Testis (tissue), 2 donors: Measurements from ENCODE around the gene HOXD12.

Source experiments
- POLR2A ChIP-seq: fragments of 450-650 bp; IDR thresholded peaks from one replicate; pipeline ENCODE4 v1.6.1; 2017; ENCODE audit warnings: antibody characterized with exemption, mild to moderate bottlenecking, moderate library complexity
- TF ChIP-seq, protein P1 (sequence below), 3 experiments: fragments of 450-650 bp in 2 of 3; fragments of 200-600 bp in 1 of 3; sonication (generic) in 1 of 3; IDR thresholded peaks; one replicate each; pipeline ENCODE4 v1.5.1; 2016 to 2019; ENCODE audit warnings: antibody characterized with exemption in 3 of 3, mild to moderate bottlenecking in 2 of 3, moderate library complexity in 1 of 3

DNA sequence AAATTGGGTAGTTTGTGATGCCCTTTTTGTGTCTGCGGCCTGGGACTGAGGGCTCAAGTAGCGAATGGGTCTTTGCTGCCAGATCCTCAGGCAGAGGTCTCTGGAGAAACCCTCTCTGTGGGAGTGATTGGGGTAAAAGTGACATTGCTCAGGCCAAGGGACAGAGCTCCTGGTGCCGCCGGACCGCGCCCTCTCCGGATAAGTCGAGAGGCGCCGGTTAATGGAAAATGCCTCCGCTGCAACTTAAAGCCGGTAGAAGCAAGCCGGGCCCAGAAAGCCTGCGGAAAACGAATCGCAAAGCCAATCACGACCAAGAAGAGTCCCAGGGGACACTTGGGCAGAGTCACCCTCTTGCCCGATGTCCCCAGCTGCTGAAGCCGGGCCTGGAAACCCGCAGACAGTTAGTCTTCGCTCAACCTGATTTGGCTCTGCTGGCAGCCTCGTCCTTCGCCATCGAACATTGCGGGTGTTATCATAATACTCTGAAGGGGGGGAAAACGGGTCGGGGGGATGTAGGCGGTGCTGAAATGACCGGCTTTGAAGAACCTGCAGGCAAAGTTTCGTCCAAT is 352 bp upstream of the HOXD12 start:
- TF ChIP-seq, protein P1, sequence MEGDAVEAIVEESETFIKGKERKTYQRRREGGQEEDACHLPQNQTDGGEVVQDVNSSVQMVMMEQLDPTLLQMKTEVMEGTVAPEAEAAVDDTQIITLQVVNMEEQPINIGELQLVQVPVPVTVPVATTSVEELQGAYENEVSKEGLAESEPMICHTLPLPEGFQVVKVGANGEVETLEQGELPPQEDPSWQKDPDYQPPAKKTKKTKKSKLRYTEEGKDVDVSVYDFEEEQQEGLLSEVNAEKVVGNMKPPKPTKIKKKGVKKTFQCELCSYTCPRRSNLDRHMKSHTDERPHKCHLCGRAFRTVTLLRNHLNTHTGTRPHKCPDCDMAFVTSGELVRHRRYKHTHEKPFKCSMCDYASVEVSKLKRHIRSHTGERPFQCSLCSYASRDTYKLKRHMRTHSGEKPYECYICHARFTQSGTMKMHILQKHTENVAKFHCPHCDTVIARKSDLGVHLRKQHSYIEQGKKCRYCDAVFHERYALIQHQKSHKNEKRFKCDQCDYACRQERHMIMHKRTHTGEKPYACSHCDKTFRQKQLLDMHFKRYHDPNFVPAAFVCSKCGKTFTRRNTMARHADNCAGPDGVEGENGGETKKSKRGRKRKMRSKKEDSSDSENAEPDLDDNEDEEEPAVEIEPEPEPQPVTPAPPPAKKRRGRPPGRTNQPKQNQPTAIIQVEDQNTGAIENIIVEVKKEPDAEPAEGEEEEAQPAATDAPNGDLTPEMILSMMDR (IDR thresholded peaks at IDR 0.05), result no peak
- TF ChIP-seq POLR2A, result no peak
